MM.1S (cell line): ENCODE results near the gene KXD1.

Source experiments
- DNase-seq: peaks from one replicate; pipeline ENCODE4 v3.0.0-alpha.2; 2015
- H2AFZ ChIP-seq: fragments of 300-600 bp; sonication (generic); 2 replicates; pipeline ENCODE4 v1.6.0; 2016; ENCODE audit warnings: antibody characterized with exemption, low read length
- H3F3A ChIP-seq: fragments of 300-600 bp; sonication (generic); 2 replicates; pipeline ENCODE4 v1.6.1; 2016; ENCODE audit warnings: mild to moderate bottlenecking, antibody characterized with exemption, low read length, moderate library complexity, mixed read lengths; ENCODE audit not compliant: insufficient read depth
- H3K27ac ChIP-seq: fragments of 300-600 bp; sonication (generic); 2 replicates; pipeline ENCODE4 v1.5.1; 2016; ENCODE audit warnings: mild to moderate bottlenecking, low read length
- H3K27me3 ChIP-seq: fragments of 300-600 bp; sonication (generic); replicated peaks from 2 replicates; pipeline ENCODE4 v1.6.0; 2016; ENCODE audit warnings: low read length; ENCODE audit not compliant: insufficient read depth
- H3K36me3 ChIP-seq: fragments of 300-600 bp; sonication (generic); replicated peaks from 2 replicates; pipeline ENCODE4 v1.6.1; 2016; ENCODE audit warnings: mild to moderate bottlenecking, low read length, mixed read lengths; ENCODE audit not compliant: insufficient read depth
- H3K4me1 ChIP-seq: fragments of 300-600 bp; sonication (generic); 2 replicates; pipeline ENCODE4 v1.6.1; 2016; ENCODE audit warnings: low read length, mixed read lengths
- H3K4me2 ChIP-seq: fragments of 300-600 bp; sonication (generic); 2 replicates; pipeline ENCODE4 v1.6.0; 2016; ENCODE audit warnings: low read depth, low read length
- H3K4me3 ChIP-seq: fragments of 300-600 bp; sonication (generic); 2 replicates; pipeline ENCODE4 v1.5.1; 2016; ENCODE audit warnings: low read length, mixed read lengths
- H3K79me2 ChIP-seq: fragments of 300-600 bp; sonication (generic); 2 replicates; pipeline ENCODE4 v1.6.1; 2016; ENCODE audit warnings: mixed run types, low read length, mixed read lengths
- H3K9ac ChIP-seq: fragments of 300-600 bp; sonication (generic); 2 replicates; pipeline ENCODE4 v1.6.1; 2016; ENCODE audit warnings: low read length, mixed read lengths
- H3K9me2 ChIP-seq: fragments of 300-600 bp; sonication (generic); replicated peaks from 2 replicates; pipeline ENCODE4 v1.6.1; 2016; ENCODE audit warnings: mild to moderate bottlenecking, low read length, mixed read lengths; ENCODE audit not compliant: insufficient read depth
- H3K9me3 ChIP-seq: fragments of 300-600 bp; sonication (generic); replicated peaks from 2 replicates; pipeline ENCODE4 v1.6.1; 2016; ENCODE audit warnings: mild to moderate bottlenecking, low read length, mixed read lengths; ENCODE audit not compliant: insufficient read depth
- H4K20me1 ChIP-seq: fragments of 300-600 bp; sonication (generic); 2 replicates; pipeline ENCODE4 v1.6.1; 2016; ENCODE audit warnings: mild to moderate bottlenecking, low read length, moderate library complexity, mixed read lengths; ENCODE audit not compliant: insufficient read depth
- CTCF ChIP-seq: fragments of 300-600 bp; sonication (generic); IDR thresholded peaks from 2 replicates; pipeline ENCODE4 v1.5.1; 2016; ENCODE audit warnings: antibody characterized with exemption, low read length, mixed read lengths
- EZH2 ChIP-seq: fragments of 300-600 bp; sonication (generic); optimal IDR thresholded peaks from 2 replicates; pipeline ENCODE3; 2017; ENCODE audit warnings: low read depth, mild to moderate bottlenecking, antibody characterized with exemption, low read length, mixed read lengths
- EZH2phosphoT487 ChIP-seq: fragments of 300-600 bp; sonication (generic); IDR thresholded peaks from 2 replicates; pipeline ENCODE4 v1.6.1; 2018; ENCODE audit warnings: antibody characterized with exemption, low read length

Gene KXD1

GRCh38 chr19:18603255-18603957 lies 45.7 kb downstream of the KXD1 start:
- Histone ChIP-seq H3K4me2 (no peak overlapping the region), H2AFZ (no peak overlapping the region), H3K9me2 (no peaks in the 10 kb centered on the region), H3K27ac (no peak overlapping the region), H3K9me3 (no peaks in the 10 kb centered on the region), H3K36me3 (no peaks in the 10 kb centered on the region), H3K4me1 (no peaks in the 10 kb centered on the region), H3K9ac (no peak overlapping the region), H4K20me1 (no peaks in the 10 kb centered on the region), H3K4me3 (no peak overlapping the region), H3F3A (no peaks in the 10 kb centered on the region), H3K27me3 (peaks cover 85% of the 10 kb centered on the region), H3K79me2 (no peaks in the 10 kb centered on the region)
- TF ChIP-seq CTCF, result peak; percentile 18
- TF ChIP-seq EZH2phosphoT487, result no peak
- TF ChIP-seq EZH2, result no peak
- no peak for DNase-seq

- DNase-seq, result no peak
- Histone ChIP-seq H3K4me3 (no peak overlapping the region), H2AFZ (no peak overlapping the region), H3F3A (no peaks in the 10 kb centered on the region), H3K4me2 (no peak overlapping the region), H3K36me3 (no peaks in the 10 kb centered on the region), H3K9me3 (no peaks in the 10 kb centered on the region), H3K27ac (no peak overlapping the region), H3K27me3 (peaks cover 85% of the 10 kb centered on the region), H3K79me2 (no peaks in the 10 kb centered on the region), H3K9me2 (no peaks in the 10 kb centered on the region), H3K9ac (no peak overlapping the region), H4K20me1 (no peaks in the 10 kb centered on the region), H3K4me1 (no peaks in the 10 kb centered on the region)
- TF ChIP-seq EZH2, result no peak
- no peak for TF ChIP-seq CTCF
- no peak for TF ChIP-seq EZH2phosphoT487
These were observed 46.5 kb downstream of the KXD1 start for GRCh38 chr19:18603958-18604819.

- Histone ChIP-seq H3K36me3 (no peaks in the 10 kb centered on the region), H3K9ac (no peak overlapping the region), H4K20me1 (no peaks in the 10 kb centered on the region), H3K9me3 (no peaks in the 10 kb centered on the region), H3K4me2 (no peak overlapping the region), H2AFZ (no peak overlapping the region), H3K9me2 (no peaks in the 10 kb centered on the region), H3K79me2 (no peaks in the 10 kb centered on the region), H3K4me1 (no peaks in the 10 kb centered on the region), H3K4me3 (no peak overlapping the region), H3K27ac (no peak overlapping the region), H3K27me3 (peaks cover 85% of the 10 kb centered on the region), H3F3A (no peaks in the 10 kb centered on the region)
- DNase-seq, result no peak
- TF ChIP-seq CTCF (no peak), EZH2phosphoT487 (no peak), EZH2 (no peak)
These were observed 47.1 kb downstream of the KXD1 start for GRCh38 chr19:18604820-18605159.
